Sigmoid colon (tissue), 3 donors: ENCODE results near the gene HDAC7.

Experiments
- POLR2A ChIP-seq, 2 donors: fragments of 450-650 bp; IDR thresholded peaks; one replicate each; pipeline ENCODE4 v1.6.1; 2016; ENCODE audit warnings: antibody characterized with exemption in 2 of 2, mild to moderate bottlenecking in 2 of 2, moderate library complexity in 2 of 2
- TF ChIP-seq, protein P1 (sequence below), 4 experiments: fragments of 450-650 bp in 3 of 4; fragments of 200-600 bp in 1 of 4; IDR thresholded peaks; one replicate each; pipeline ENCODE4 v1.5.1; 2016 to 2019; ENCODE audit warnings: antibody characterized with exemption in 4 of 4, mild to moderate bottlenecking in 3 of 4, moderate library complexity in 2 of 4

DNA sequence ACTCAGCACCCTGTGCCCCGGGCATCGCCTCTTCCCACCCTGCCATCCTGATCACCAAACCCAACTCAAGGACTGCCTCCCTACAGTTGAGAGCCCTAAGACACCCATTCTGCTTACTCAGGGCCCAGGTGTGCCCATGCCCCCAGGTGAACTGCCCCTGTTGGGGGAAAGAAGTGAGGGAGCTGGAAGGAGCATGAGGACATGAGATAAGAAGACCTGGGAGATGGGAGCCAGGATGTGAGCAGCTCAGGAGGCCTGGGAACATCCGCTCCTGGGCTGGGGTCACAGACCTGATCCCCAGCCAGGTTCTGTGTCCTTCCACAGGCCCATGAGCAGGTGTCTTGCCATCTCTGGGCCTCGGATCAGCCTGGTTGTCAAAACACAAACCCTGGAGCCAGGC lies 67.6 kb downstream of the HDAC7 start:
- TF ChIP-seq, protein P1, sequence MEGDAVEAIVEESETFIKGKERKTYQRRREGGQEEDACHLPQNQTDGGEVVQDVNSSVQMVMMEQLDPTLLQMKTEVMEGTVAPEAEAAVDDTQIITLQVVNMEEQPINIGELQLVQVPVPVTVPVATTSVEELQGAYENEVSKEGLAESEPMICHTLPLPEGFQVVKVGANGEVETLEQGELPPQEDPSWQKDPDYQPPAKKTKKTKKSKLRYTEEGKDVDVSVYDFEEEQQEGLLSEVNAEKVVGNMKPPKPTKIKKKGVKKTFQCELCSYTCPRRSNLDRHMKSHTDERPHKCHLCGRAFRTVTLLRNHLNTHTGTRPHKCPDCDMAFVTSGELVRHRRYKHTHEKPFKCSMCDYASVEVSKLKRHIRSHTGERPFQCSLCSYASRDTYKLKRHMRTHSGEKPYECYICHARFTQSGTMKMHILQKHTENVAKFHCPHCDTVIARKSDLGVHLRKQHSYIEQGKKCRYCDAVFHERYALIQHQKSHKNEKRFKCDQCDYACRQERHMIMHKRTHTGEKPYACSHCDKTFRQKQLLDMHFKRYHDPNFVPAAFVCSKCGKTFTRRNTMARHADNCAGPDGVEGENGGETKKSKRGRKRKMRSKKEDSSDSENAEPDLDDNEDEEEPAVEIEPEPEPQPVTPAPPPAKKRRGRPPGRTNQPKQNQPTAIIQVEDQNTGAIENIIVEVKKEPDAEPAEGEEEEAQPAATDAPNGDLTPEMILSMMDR (IDR thresholded peaks at IDR 0.05): no peak
- no peak for TF ChIP-seq POLR2A (IDR thresholded peaks at IDR 0.05)
